Suprapubic skin (tissue), 4 donors: Measurements from ENCODE around the gene ICAM4. TPM values are rescaled to one million over a fixed set of nuclear protein-coding genes. Genes with fewer than 3 reads are reported as not detected.

Experiments
- DNase-seq, 2 donors: peaks; one replicate each; pipeline ENCODE4 v3.0.0-alpha.2; 2019; ENCODE audit warnings: low spot score in 2 of 2
- H3K27ac ChIP-seq: fragments of 200-600 bp; sonication (generic); one replicate; pipeline ENCODE4 v1.5.1; 2019
- H3K27me3 ChIP-seq: fragments of 200-600 bp; sonication (generic); one replicate; pipeline ENCODE4 v1.5.1; 2019
- H3K36me3 ChIP-seq: fragments of 200-600 bp; sonication (generic); one replicate; pipeline ENCODE4 v1.5.1; 2019
- H3K4me1 ChIP-seq: fragments of 200-600 bp; sonication (generic); one replicate; pipeline ENCODE4 v1.5.1; 2019
- H3K4me3 ChIP-seq: fragments of 200-600 bp; sonication (generic); one replicate; pipeline ENCODE4 v1.5.1; 2019; ENCODE audit warnings: mild to moderate bottlenecking
- H3K9me3 ChIP-seq: fragments of 200-600 bp; sonication (generic); one replicate; pipeline ENCODE4 v1.5.1; 2019
- EP300 ChIP-seq: sonication (generic); formaldehyde crosslinking; IDR thresholded peaks from one replicate; pipeline ENCODE4 v1.6.1; 2017; ENCODE audit warnings: antibody characterized with exemption
- POLR2A ChIP-seq, 2 donors: fragments of 450-650 bp; IDR thresholded peaks; one replicate each; pipeline ENCODE4 v1.6.1; 2017; ENCODE audit warnings: antibody characterized with exemption in 2 of 2, mild to moderate bottlenecking in 2 of 2, moderate library complexity in 2 of 2
- POLR2AphosphoS5 ChIP-seq, 3 donors: sonication (generic); formaldehyde crosslinking; IDR thresholded peaks; one replicate each; pipeline ENCODE4 v1.6.1; 2017; ENCODE audit warnings: antibody characterized with exemption in 3 of 3
- WGBS: methylation state at CpG from one replicate; pipeline ENCODE4 v1.1.5; 2018; 5-methylcytosine and 5-hydroxymethylcytosine counted together
- total RNA-seq, 4 donors: library from RNA; depleted of rRNA; stranded (reverse); fragments of >200 nt; gene quantifications; one replicate each; pipeline ENCODE4 v1.1.0, GENCODE V29; 2016
- TF ChIP-seq, protein P1 (sequence below), 2 donors: fragments of 200-600 bp in 1 of 2; fragments of 450-650 bp in 1 of 2; sonication (generic) in 1 of 2; IDR thresholded peaks; one replicate each; pipeline ENCODE4 v1.5.1; 2016 to 2019; ENCODE audit warnings: antibody characterized with exemption in 2 of 2, mild to moderate bottlenecking in 1 of 2, moderate library complexity in 1 of 2

ICAM4 gene
- total RNA-seq, 4 donors from 2014 or later = not detected

DNA sequence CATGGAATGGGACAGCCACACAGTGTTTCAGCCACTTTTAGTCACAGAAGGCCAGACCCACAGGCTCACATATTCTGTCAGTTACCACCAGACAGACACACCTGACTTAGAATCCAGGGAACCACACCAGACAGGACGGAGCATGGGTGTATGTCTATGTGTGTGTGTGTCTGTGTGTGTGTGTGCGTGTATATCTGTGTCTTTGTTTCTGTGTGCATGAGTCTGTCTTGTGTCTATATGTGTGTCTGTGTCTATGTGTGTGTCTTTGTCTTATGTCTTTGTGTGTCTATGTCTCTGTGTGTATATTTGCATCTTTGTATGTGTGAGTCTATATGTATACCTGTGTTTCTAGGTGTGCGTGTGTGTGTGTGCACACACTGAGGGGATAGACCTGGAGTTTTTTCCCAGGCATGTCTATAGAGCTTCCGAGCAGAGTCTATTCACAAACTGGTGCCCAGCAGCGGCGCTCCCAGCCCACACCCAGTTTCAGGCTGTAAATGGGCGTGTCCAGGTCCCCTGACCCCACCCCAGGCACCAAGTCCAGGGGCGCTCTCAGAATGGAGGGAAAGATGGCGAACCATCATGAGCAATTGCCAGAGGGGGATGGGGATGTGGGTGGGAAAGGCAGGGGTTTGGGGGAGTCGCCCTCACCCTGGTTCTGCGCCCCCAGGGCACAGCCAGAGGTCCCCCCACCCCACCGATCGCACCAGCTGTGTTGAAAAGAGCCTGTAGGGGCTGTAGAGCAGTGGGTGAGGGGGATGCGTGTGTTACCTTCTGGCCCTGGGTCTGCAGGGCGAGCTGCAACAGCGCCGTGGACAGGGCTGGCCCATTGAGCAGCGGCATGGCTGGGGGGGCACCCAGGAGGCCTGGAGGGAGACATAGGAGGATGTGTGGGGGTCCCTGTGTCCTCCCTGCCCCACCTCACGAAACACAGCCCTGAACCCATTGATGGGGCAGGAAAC, 35.4 kb downstream of the ICAM4 start:
- Histone ChIP-seq H3K9me3 (no peaks in the 10 kb centered on the region), H3K27me3 (no peaks in the 10 kb centered on the region), H3K36me3 (peaks cover 98% of the 10 kb centered on the region), H3K4me1 (no peaks in the 10 kb centered on the region), H3K4me3 (no peak overlapping the region), H3K27ac (no peak overlapping the region)
- WGBS = 88% methylated on average over 16 of the region's 19 CpGs
- TF ChIP-seq POLR2AphosphoS5 (IDR thresholded peaks at IDR 0.05) (no peak), EP300 (no peak), POLR2A (IDR thresholded peaks at IDR 0.05) (no peak)
- TF ChIP-seq, protein P1, sequence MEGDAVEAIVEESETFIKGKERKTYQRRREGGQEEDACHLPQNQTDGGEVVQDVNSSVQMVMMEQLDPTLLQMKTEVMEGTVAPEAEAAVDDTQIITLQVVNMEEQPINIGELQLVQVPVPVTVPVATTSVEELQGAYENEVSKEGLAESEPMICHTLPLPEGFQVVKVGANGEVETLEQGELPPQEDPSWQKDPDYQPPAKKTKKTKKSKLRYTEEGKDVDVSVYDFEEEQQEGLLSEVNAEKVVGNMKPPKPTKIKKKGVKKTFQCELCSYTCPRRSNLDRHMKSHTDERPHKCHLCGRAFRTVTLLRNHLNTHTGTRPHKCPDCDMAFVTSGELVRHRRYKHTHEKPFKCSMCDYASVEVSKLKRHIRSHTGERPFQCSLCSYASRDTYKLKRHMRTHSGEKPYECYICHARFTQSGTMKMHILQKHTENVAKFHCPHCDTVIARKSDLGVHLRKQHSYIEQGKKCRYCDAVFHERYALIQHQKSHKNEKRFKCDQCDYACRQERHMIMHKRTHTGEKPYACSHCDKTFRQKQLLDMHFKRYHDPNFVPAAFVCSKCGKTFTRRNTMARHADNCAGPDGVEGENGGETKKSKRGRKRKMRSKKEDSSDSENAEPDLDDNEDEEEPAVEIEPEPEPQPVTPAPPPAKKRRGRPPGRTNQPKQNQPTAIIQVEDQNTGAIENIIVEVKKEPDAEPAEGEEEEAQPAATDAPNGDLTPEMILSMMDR (IDR thresholded peaks at IDR 0.05) = no peak
- DNase-seq = no peak

DNA sequence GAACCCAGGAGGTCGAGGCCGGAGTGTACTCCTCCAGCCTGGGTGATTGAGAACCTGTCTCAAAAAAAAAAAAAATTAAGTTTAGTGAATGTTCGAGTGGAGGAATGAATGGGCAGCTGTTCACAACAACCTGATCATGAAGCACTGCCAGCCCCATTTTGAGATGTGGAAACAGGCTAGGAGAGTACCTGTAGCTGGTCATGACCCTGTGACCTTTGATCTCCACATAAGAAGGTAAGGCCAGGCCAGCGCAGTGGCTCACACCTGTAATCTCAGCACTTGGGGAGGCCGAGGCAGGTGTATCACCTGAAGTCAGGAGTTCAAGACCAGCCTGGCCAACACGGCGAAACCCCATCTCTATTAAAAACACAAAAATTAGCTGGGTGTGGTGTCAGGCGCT, 39.0 kb downstream of the ICAM4 start:
- TF ChIP-seq EP300 (no peak), POLR2AphosphoS5 (IDR thresholded peaks at IDR 0.05) (no peak), POLR2A (IDR thresholded peaks at IDR 0.05) (no peak)
- TF ChIP-seq, protein P1 (IDR thresholded peaks at IDR 0.05) = no peak
- H3K36me3 ChIP-seq = peaks cover 97% of the 10 kb centered on the region

DNA sequence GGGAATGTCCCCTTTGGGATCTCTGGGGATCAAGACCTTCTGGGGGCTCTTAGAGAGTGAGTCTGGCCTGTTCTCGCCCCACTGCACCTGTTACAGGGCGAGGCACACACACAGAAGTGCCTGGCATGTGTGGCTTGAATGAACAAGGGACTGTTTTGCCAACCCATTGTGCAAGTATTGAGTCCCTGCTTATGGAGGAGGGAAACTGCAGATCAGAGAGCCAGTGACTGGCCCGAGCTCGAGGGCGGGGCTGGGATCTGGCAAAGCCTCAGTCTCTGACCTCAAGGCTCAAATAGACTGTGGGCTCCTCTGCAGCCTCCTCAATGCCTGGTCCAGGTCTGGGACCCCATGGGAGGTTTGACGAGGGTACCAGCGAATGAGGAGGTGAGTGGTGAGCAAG, 41.0 kb downstream of the ICAM4 start:
- Histone ChIP-seq H3K4me1 (peaks cover 13% of the 10 kb centered on the region), H3K4me3 (no peak overlapping the region), H3K27me3 (no peaks in the 10 kb centered on the region), H3K9me3 (no peaks in the 10 kb centered on the region), H3K27ac (no peak overlapping the region), H3K36me3 (peaks cover 76% of the 10 kb centered on the region)
- no peak for DNase-seq
- WGBS = 86% methylated on average over 5 of the region's 7 CpGs
- TF ChIP-seq, protein P1 (IDR thresholded peaks at IDR 0.05) = no peak
- TF ChIP-seq POLR2AphosphoS5 (IDR thresholded peaks at IDR 0.05) (no peak), POLR2A (IDR thresholded peaks at IDR 0.05) (no peak), EP300 (no peak)

More for the DNA sequence above, 39.0 kb downstream of the ICAM4 start:
- Histone ChIP-seq H3K27ac (no peak overlapping the region), H3K4me3 (no peak overlapping the region), H3K9me3 (no peaks in the 10 kb centered on the region), H3K4me1 (no peaks in the 10 kb centered on the region), H3K27me3 (no peaks in the 10 kb centered on the region)
- 91% methylated on average over 8 of the region's 8 CpGs for WGBS
- no peak for DNase-seq

DNA sequence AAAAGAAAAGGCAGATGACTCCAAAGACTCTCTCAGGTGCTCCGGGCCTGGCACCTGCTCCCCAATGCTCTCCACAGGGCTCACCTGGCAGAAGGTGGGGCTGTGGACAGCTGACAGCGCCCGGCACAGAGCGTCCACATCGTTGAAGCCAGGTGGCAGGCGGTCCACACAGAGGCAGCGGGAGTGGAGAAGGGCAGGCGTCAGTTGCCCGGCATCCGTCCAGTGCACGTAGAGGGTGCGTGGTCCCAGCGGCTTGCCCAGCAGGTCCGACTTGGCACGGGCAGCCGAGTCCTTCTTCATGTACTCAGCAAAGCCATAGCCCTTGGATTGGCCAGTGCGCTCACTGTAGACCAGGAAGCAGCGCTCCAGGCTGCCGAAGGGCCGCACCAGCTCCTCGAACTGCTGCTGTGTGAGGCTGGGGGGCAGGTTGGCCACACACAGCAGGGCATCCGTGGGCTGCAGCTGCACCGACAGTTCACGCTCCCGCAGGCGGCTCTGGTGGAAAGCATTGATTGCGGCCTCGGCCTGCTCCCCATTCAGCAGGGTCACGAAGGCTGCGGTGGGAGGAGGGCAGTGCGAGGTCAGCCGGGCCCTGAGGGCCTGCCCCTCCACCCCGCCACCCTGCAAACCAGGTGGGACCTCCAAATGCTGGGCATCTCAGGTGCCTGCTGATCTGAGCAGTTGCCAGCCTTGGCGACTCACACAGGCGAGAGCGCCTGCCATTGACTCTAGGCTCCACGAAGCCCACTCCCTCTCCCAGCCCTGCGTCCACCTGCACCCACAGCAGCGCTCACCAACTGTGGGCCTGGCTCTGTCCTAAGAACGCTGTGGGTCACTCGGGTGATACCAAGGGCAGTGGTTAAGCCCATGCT, 42.0 kb downstream of the ICAM4 start:
- DNase-seq = no peak
- Histone ChIP-seq H3K4me3 (no peak overlapping the region), H3K4me1 (peaks cover 17% of the 10 kb centered on the region), H3K36me3 (peaks cover 66% of the 10 kb centered on the region), H3K27ac (no peak overlapping the region), H3K27me3 (no peaks in the 10 kb centered on the region), H3K9me3 (no peaks in the 10 kb centered on the region)
- TF ChIP-seq, protein P1 (IDR thresholded peaks at IDR 0.05) = no peak
- TF ChIP-seq EP300 (no peak), POLR2AphosphoS5 (IDR thresholded peaks at IDR 0.05) (no peak), POLR2A (IDR thresholded peaks at IDR 0.05) (no peak)
- WGBS = 93% methylated on average over 20 of the region's 41 CpGs
